Activated CD4-positive, alpha-beta T cell treated with anti-CD3 and anti-CD28 coated beads, Interleukin-2, Interleukin-6, amounts not matched to agents 100 ng/mL and 50 ng/mL, durations not matched to agents 16 hours and 8 hours (primary cell): ENCODE data around the gene PLXNA2.

Source experiments
- DNase-seq: peaks from one replicate; pipeline ENCODE4 v3.0.0-alpha.2; 2020

The PLXNA2 gene

DNA sequence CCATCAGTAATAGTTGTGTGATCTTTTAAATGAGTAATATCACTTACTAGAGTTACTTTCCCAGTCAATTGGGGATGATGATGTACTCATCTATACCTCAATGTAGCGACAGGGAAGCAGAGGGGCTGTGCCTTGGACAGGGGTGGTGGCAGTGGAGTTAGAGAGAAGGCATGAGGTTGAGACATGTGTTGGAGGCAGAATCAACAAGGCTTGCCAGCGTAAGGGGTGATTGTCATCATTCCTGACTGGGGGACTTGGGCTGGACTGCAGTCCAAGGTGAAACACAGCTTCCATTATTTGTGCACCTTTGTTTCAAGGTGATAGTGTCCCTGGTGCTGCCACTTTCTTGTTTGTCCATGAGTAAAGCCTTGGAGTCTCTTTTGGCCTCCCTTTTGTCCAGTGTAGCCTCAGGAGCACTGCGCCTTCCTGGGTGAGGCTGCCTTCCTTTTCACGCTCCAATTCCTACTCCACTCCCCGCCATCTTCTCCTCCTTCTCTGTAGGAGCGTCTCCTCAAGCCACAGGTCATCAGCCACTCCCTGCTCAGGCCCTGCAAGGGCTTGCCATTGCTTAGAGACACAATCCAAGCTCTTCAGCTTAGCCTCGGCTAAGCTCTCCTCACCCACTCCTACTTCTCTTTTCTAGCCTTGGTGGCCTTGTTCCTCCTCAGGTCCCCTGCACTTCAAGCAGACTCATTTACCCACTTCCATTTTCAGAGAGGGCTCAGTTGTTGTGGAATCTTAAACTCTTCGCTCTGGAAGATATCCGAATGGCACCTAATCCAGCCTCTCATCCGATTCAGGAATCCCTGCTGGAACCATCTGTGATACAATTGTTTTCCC, 255.6 kb downstream of the PLXNA2 start:
- DNase-seq, result no peak

DNA sequence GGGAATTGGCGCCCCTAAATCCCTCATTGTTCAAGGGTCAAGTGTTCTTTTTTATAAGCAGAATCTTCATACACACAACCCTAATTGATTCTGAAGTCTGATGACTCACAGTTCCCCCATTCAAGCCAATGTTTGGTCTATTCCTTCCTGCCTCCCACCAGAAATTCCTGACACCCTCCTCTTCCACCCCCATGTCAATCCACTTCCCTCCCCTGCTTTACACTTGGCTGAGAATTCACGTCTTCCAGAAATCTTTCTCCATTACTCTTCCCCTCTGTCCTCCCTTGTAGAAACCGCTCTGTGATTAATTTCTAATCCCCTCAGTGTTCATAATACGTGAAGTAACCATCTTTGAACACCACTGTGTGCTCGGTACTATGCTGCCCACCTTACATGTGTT, 257.0 kb downstream of the PLXNA2 start:
- DNase-seq, result no peak

DNA sequence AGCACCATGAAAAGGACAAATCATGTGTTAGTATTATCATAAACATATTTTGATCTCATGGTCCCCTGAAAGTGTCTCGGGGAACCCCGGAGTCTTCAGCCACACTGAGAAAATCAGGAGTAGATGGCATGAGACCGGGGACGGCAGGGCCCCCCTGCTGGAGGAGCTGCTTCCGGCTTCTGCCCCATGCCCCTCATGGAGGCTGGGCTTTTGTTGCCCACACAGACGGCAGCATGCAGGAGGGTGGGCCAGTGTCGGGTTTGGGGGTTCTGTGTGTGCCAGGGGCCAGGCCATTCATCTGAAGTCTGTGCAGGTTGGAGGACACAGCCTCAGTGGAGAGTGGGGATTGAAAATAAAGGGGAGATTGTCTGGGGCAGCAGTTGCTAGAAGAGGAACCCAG, 258.2 kb downstream of the PLXNA2 start:
- no peak for DNase-seq

DNA sequence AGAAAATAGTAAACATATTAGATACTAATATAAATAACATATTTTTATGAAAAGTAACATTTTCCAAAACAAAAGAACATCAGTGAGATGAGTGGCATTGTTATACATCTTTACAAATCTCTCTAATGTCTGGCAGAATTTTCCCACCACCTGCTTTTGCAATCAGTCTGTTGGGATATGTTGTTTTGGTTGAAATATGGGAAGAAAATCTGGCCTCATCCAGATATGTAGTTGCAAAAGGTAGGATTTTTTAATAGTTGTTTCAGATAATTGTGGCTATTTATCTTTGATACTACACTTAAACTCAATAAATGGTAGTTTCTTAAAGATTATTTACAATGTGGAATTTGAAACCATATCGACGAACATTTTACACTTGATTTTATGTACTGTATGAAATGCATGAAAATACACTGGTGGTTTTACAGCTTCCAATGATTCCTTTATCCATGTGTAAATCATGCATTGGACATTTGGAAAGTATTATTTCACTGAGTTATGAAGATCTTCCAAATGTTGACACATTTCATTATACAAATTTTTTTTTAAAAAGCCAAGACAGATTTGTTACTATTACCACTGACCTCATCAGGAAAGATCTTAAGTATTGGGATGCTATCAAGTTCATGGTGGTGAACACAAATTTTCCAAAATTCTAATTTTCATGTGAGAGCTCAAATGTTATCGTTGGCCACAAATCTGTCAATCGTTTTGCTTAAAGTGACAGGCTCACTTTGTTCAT, 259.2 kb downstream of the PLXNA2 start:
- no peak for DNase-seq

DNA sequence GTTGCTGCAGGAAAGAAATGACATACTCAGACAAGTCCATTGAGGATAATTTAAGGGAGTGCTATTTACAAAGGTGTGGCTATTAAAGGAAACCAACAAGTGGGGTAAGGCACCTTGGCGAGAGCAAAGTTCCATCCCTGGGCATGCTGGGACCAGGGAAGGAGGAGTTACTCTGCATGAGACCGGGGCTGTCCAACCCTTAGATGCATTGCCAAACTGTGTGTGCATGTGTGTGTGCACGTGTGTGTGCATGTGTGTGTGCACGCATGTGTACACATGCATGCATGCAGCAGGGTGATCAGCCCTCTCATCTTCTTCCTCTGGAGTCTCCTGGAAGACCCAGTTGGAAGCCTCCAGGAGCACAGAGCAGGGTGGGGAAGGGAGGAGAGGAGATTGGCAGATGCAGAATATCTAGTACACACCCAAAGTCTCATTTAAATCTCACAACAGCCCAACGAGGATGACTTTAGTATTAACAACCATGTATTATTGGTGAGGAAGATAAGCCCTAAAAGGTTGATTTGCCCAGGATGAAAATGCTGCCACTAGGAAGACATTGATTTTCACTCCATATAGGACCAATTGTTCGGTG, 261.0 kb downstream of the PLXNA2 start:
- DNase-seq, result no peak

DNA sequence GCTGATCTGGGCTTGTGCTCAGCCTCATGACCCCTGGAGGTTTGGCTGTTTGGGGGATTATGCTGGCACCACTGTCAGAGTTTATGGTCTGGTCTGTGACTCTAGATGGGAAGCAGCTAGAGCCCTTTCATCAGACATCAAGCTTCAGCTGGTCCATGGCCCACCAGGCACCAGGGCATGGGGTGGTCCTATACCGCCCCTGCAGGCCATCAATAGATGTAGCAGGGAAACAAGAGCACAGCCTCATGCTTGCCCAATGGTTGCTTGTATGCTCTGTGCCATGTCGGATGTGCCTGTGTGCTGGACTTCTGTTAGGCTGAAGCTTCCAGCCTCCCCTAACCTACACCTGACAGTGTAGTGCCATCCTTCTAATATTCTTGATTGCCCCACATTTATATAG, 262.2 kb downstream of the PLXNA2 start:
- DNase-seq, result no peak

DNA sequence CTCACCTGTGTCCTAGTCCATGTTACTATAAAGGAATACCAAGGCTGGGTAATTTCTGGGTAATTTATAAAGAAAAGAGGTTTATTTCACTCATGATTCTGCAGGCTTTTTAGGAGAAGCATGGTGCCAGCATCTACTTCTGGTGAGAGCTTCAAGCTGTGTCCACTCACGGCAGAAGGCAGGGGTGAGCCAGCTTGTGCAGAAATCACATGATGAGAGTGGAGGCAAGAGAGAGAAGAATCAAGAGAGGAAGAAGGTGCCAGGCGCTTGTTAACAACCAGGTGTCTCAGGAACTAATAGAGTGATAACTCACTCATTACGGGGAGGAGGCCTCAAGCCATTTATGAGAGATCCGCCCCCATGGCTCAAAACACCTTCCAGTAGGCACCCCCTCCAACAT, 265.7 kb downstream of the PLXNA2 start:
- no peak for DNase-seq

DNA sequence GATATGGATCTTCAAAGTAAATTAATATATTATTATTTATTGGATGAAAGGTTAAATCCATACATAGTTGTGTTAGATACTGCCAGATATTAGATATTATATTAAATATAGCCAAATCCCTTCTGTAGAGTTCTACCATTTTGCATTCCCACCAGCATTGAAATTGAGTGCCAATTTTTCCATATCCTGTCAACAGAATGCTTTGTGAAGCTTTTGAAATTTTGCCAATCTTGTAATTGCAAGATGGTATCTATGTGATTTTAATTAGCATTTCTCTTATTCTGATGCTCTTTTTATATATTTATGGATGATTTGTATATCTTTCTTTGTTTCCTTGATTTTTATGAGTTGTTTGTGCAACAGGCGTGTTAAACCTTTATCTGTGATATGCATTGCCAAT, 266.3 kb downstream of the PLXNA2 start:
- no peak for DNase-seq

DNA sequence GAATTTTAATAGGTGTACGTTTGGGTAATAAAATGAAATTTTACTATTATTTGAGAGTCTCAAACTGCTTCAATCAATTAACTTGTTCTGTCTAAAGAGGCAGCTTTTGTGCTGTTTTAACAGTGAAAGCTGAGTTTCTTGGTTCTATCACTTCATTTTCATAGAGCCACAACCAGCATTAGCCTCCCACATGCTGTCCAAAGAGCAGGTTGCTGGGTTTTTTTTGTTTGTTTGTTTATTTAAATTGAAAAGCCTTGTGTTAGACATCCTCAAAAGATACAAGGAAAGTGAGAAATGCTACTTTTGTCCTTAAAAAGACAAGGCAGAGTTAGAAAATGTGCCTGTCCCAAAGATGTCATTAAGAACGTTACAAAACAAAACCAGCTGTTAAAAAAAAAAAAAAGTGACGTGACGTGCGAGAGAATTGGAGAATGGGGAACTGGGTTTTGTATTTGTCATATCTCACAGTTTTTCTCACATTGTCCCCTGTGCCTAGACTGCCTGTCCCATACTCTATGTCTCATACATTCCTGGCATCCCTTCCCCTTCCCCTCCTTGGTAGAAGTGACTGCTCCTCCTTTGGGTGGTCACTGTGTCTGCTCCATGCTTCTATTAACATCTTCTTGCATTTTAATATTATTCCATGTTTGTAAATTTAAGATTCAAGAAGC, 270.2 kb downstream of the PLXNA2 start:
- DNase-seq, result no peak

DNA sequence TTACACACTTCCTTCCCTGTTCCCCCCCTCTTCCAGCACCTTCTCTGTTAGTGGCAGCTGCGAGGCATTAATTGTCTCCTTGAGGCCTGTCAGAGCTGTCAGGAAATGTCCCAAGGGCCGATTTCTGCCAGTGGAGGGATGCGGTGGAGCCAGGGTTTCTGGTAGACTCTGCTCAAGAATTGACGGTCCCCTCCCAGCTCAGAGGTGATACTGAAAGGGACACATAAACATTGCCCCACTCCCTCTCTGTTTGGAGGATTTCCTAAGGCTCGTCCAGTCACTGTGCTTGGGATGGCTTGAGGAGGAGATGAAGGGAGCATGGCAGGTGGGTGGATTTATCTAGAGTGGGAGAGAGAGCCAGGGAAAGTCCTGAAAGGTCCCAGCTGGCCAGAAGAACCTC, 271.8 kb downstream of the PLXNA2 start:
- no peak for DNase-seq
